Measurements from ENCODE around the gene FLACC1. TPM values are rescaled to one million over a fixed set of nuclear protein-coding genes. Genes with fewer than 3 reads are reported as not detected.
A peak's percentile ranks its signal among the peaks of the same experiment; 100 is the strongest.

FLACC1 gene
- total and polyA plus RNA-seq, 2 donors (not counting 1 experiment from before 2014, with no cell fraction given): 1.5 to 5.0 TPM

DNA sequence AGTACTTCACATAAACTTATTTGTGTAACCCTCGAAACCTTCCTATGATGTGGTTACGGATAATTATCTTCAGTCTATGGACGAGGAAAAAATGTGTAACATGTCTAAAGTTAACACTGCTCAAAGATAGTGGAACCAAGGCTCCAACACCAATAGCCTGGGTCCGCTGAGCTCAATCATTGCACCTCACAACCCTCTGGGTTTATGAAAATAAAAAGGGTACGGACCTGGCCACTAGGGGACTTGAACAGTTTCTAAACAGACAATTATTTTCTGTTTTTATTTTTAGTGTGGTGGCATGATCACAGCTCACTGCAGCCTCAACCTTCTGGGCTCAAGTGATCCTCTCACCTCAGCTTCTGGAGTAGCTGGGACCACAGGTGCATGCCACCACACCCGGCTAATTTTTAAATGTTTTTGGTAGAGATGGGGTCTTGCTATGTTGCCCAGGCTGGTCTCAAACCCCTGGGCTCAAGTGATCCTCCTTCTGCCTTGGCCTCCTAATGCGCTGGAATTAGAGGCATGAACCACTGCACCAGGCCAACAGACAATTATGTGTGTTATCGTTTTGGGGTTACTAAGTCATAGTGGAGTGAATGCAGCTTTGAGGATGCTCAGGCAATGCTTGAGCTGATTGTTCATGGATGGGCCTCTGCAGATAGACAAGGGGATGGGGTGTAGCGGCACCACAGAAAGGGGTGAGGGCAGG lies 86.7 kb downstream of the FLACC1 start:
- Histone ChIP-seq H3K9me3 (ENCODE audit: control extremely low read depth in 1 of 3, control insufficient read depth in 2 of 3, insufficient read depth in 1 of 3, low read length in 2 of 3) (no peaks in the 10 kb centered on the region), H2AFZ (ENCODE audit: insufficient read depth, low read depth, low read length, poor library complexity, severe bottlenecking) (no peak overlapping the region), H3K4me2 (replicated peaks; ENCODE audit: low read depth, low read length, poor library complexity, severe bottlenecking) (no peak overlapping the region), H3K36me3 (replicated peaks in 1 of 2; ENCODE audit: control extremely low read depth in 1 of 2, control insufficient read depth in 1 of 2, extremely low read depth in 1 of 2, insufficient read depth in 2 of 2, low read length in 1 of 2) (peaks cover 25 to 91% of the 10 kb centered on the region in 2 experiments), H3K9ac (ENCODE audit: low read length) (no peak overlapping the region), H3K79me2 (ENCODE audit: control insufficient read depth, insufficient read depth, low read length) (peaks cover 67% of the 10 kb centered on the region), H4K20me1 (ENCODE audit: control insufficient read depth, insufficient read depth, low read length, poor library complexity, severe bottlenecking) (peaks cover 65% of the 10 kb centered on the region), H3K27me3 (replicated peaks in 1 of 4; ENCODE audit: control extremely low read depth in 1 of 4, control insufficient read depth in 3 of 4, insufficient read depth in 4 of 4, low read length in 3 of 4) (no peaks in the 10 kb centered on the region), H3K4me1 (ENCODE audit: control insufficient read depth in 2 of 2, insufficient read depth in 2 of 2, low read length in 2 of 2) (peaks cover 2 to 3% of the 10 kb centered on the region in 2 donors), H3K27ac (ENCODE audit: low read length in 2 of 2) (no peak overlapping the region), H3K4me3 (ENCODE audit: control extremely low read depth in 1 of 5, extremely low read depth in 1 of 5, insufficient read depth in 1 of 5, low read depth in 2 of 5, low read length in 4 of 5) (no peak overlapping the region)
- Mint-ChIP-seq H3K4me1 (peaks cover 38% of the 10 kb centered on the region), H3K4me3 (no peak overlapping the region), H3K27ac (peak overlapping the region; percentile 46), H3K9me3 (ENCODE audit: insufficient read depth) (no peaks in the 10 kb centered on the region), H3K27me3 (no peaks in the 10 kb centered on the region)
- CTCF ChIA-PET: interaction anchor here (1.5 to 2.3 kb wide), 5 partner anchors 9 to 94 kb away, joined by 6 to 16 read pairs (median 7); partner anchors contain the start of genes CASP10 and CASP8
- DNase-seq: no peak
- 95% methylated on average over 3 of the region's 9 CpGs for WGBS (ENCODE audit: insufficient coverage)
- intact Hi-C loops (cut with micrococcal nuclease): no loop called here
- ATAC-seq (ENCODE audit: low read depth): no peak
- TF ChIP-seq EZH2 (IDR thresholded peaks at IDR 0.05; ENCODE audit: borderline replicate concordance, insufficient read depth, low read depth, low read length, poor library complexity, severe bottlenecking): no peak
- TF ChIP-seq, protein P1, sequence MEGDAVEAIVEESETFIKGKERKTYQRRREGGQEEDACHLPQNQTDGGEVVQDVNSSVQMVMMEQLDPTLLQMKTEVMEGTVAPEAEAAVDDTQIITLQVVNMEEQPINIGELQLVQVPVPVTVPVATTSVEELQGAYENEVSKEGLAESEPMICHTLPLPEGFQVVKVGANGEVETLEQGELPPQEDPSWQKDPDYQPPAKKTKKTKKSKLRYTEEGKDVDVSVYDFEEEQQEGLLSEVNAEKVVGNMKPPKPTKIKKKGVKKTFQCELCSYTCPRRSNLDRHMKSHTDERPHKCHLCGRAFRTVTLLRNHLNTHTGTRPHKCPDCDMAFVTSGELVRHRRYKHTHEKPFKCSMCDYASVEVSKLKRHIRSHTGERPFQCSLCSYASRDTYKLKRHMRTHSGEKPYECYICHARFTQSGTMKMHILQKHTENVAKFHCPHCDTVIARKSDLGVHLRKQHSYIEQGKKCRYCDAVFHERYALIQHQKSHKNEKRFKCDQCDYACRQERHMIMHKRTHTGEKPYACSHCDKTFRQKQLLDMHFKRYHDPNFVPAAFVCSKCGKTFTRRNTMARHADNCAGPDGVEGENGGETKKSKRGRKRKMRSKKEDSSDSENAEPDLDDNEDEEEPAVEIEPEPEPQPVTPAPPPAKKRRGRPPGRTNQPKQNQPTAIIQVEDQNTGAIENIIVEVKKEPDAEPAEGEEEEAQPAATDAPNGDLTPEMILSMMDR (IDR thresholded peaks at IDR 0.05): no peak
- POLR2A ChIA-PET: interaction anchor here (0.6 kb wide), 1 partner anchor 951 kb away, joined by 3 read pairs; no protein-coding TSS in a partner anchor

DNA sequence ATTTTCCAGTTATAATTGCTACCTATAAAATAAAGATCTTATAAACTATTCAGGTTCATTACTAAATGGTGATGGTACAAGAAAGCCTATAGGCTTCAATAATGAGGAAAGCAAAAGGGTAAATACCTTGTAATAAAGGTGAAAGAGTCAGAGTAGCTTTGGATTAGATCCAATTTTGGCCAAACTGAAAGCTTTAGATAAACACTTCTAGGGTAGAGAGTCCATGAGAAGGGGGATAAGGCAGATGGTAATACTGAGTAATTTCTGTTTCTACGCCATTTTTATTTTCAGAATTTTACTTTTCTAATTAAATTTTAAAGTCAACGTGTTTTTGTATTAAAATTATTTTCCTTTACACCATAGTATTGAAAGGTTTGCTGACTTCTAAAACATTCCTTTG lies 87.4 kb downstream of the FLACC1 start:
- no peak overlapping the region for H3K4me2 ChIP-seq (replicated peaks; ENCODE audit: low read depth, low read length, poor library complexity, severe bottlenecking)
- DNase-seq (no peak), ATAC-seq (ENCODE audit: low read depth) (no peak)
- ChIA-PET POLR2A (no interaction called here), CTCF (interaction anchor here (0.9 to 2.3 kb wide), 6 partner anchors 9 to 94 kb away, joined by 5 to 16 read pairs (median 6); partner anchors contain the start of genes CASP10 and CASP8)
- H3K27ac Mint-ChIP-seq: no peak overlapping the region
- no peaks in the 10 kb centered on the region for H3K9me3 ChIP-seq (ENCODE audit: control extremely low read depth in 1 of 3, control insufficient read depth in 2 of 3, insufficient read depth in 1 of 3, low read length in 2 of 3)
- H3K79me2 ChIP-seq (ENCODE audit: control insufficient read depth, insufficient read depth, low read length): peaks cover 70% of the 10 kb centered on the region
- no peak overlapping the region for H3K4me3 ChIP-seq (ENCODE audit: control extremely low read depth in 1 of 5, extremely low read depth in 1 of 5, insufficient read depth in 1 of 5, low read depth in 2 of 5, low read length in 4 of 5)
- H3K36me3 ChIP-seq (replicated peaks in 1 of 2; ENCODE audit: control extremely low read depth in 1 of 2, control insufficient read depth in 1 of 2, extremely low read depth in 1 of 2, insufficient read depth in 2 of 2, low read length in 1 of 2): peaks cover 25 to 86% of the 10 kb centered on the region in 2 experiments
- TF ChIP-seq, protein P1 (IDR thresholded peaks at IDR 0.05): no peak
- no peak for TF ChIP-seq EZH2 (IDR thresholded peaks at IDR 0.05; ENCODE audit: borderline replicate concordance, insufficient read depth, low read depth, low read length, poor library complexity, severe bottlenecking)
- peaks cover 44% of the 10 kb centered on the region for H3K4me1 Mint-ChIP-seq
- H3K9ac ChIP-seq (ENCODE audit: low read length): no peak overlapping the region
- H3K4me1 ChIP-seq (ENCODE audit: control insufficient read depth in 2 of 2, insufficient read depth in 2 of 2, low read length in 2 of 2): peaks cover 5 to 6% of the 10 kb centered on the region in 2 donors
- WGBS (ENCODE audit: insufficient coverage): no CpG with 5 or more reads among the region's 2 CpGs
- H3K27me3 Mint-ChIP-seq: no peaks in the 10 kb centered on the region
- H3K27ac ChIP-seq (ENCODE audit: low read length in 2 of 2): no peak overlapping the region
- intact Hi-C loops (cut with micrococcal nuclease): no loop called here
- no peak overlapping the region for H2AFZ ChIP-seq (ENCODE audit: insufficient read depth, low read depth, low read length, poor library complexity, severe bottlenecking)
- no peaks in the 10 kb centered on the region for H3K9me3 Mint-ChIP-seq (ENCODE audit: insufficient read depth)
- no peaks in the 10 kb centered on the region for H3K27me3 ChIP-seq (replicated peaks in 1 of 4; ENCODE audit: control extremely low read depth in 1 of 4, control insufficient read depth in 3 of 4, insufficient read depth in 4 of 4, low read length in 3 of 4)
- H4K20me1 ChIP-seq (ENCODE audit: control insufficient read depth, insufficient read depth, low read length, poor library complexity, severe bottlenecking): peaks cover 67% of the 10 kb centered on the region
- H3K4me3 Mint-ChIP-seq: no peak overlapping the region

All from B cell (primary cell).